HG02943 (cell line): ENCODE data around the gene DEPDC4.

Source experiments
- ATAC-seq: cut with Tn5 transposase; IDR thresholded peaks from one replicate; pipeline ENCODE4 v1.9.1; 2021; ENCODE audit warnings: mild to moderate bottlenecking, low read depth, moderate library complexity; ENCODE audit not compliant: unreplicated experiment

DEPDC4 gene

DNA sequence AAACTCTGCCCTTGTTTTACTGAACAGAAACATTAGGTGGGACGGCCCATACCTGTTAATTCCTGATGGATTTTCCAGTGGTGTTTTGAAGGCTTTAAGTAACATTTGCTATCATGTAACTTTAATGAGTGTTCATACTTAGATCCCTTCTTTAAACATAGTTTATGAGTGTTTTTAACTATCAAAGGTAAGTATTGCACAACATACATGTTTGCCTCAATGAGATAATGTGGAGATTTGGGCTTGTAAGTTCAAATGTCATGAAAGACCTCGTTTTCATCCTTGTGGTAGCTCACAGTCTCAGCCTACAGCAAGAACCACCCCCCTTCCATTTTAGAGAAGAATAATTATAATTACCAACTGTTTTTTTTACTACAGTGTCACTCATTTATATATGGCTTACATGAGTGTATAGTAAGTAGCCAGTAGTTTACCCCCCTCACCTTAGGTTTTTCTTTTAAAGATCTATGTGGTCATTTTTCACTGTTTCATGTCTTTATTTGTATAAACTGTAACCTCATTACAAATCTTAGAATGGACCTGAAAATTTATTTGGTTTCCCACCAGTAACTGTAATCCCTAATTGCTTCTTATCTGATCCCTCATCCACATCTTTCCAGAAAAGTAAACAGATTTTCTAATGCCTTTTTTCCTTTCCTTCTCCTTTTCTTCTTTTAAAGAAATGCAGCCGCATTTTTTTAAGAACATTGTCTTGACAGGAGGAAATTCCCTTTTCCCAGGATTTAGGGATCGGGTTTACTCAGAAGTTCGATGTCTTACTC is 47.4 kb downstream of the DEPDC4 start:
- no peak for ATAC-seq

- no peak for ATAC-seq
Measured at GRCh38 chr12:100216337-100216736, 50.5 kb downstream of the DEPDC4 start.

GRCh38 chr12:100215209-100215608 is 51.7 kb downstream of the DEPDC4 start:
- ATAC-seq = no peak

DNA sequence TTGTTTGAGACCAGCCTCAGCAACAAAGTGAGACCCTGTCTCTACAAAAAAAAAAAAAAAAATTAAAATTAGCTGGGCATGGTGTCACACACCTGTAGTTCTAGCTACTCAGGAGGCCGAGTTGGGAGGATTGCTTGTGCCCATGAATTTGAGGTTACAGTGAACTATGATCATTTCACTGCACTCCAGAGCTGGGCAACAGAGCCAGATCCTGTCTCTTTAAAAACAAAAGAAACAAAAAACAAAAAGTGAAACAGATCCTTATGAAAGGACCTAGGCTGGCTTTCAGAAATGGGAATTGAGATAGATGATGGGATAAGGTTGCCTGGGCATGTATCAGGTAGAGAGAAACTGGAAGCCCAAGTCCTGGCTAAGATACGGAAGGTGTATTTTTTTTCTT is 52.4 kb downstream of the DEPDC4 start:
- no peak for ATAC-seq

DNA sequence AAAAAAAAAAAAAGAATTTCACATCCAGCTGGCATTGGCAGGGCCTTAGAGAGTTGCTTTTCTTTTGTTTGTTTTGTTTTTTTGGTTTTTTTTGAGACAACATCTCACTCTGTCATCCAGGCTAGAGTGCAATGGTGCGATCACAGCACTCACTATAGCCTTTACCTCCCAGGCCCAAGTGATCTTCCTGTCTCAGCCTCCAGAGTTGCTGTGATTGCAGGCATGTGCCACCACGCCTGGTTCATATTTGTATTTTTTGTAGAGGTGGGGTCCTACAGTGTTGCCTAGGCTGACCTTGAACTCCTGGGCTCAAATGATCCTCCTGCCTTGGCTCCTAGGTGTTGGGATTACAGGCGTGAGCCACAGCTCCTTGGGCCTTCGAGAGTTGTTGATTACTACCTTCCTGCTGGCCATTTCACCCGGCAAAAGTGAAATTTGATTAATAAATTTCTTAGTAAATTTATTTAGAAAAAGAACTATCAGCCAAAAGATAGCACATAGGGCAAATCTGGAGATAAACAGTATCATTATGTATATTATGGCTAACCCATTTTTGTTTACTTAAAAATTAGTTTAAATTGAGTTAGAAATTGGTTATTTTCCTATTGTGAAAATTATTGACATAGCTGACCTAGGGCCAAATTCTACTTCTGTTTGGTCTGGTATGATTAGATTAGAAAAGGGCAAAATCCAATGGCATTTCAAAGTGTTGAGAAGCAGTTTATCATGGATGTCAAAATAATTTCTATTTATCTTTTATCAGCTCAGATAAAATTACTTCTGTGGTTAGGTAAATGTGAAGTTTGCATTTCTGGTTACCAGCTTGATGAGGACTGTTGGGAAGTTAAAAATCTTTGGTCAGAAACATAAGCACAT is 53.6 kb downstream of the DEPDC4 start:
- no peak for ATAC-seq

GRCh38 chr12:100211698-100212097 is 55.2 kb downstream of the DEPDC4 start:
- no peak for ATAC-seq

- ATAC-seq = no peak
Measured at GRCh38 chr12:100208834-100209233, 58.0 kb downstream of the DEPDC4 start.

GRCh38 chr12:100207311-100207710 is 59.6 kb downstream of the DEPDC4 start:
- ATAC-seq = no peak

DNA sequence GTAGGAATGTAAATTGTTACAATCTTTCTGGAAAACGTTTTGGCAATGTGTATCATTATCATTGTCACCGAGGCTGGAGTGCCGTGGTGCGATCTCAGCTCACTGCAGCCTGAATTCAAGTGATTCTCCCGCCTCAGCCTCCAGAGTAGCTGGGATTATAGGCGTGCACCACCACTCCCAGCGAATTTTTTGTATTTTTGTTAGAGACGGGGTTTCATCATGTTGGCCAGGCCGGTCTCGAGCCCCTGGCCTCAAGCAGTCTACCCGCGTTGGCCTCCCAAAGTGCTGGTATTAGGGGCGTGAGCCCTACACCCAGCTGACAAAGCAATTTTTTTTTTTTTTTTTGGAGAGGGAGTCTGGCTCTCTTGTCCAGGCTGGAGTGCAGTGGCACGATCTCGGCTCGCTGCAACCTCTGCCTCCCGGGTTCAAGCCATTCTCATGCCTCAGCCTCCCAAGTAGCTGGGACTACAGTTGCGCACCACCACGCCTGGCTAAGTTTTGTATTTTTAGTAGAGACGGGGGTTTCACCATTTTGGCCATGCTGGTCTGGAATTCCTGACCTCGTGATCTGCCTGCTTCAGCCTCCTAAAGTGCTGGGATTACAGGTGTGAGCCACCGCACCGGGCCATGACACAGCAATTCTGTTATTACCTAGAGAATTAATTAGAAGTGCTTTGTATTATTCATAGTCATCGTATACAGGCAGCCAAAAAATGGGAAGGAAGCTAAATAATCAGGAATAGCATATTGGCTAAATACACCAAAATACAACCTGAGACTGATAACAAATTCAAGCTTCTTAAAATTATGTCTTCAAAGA is 65.1 kb downstream of the DEPDC4 start:
- no peak for ATAC-seq

DNA sequence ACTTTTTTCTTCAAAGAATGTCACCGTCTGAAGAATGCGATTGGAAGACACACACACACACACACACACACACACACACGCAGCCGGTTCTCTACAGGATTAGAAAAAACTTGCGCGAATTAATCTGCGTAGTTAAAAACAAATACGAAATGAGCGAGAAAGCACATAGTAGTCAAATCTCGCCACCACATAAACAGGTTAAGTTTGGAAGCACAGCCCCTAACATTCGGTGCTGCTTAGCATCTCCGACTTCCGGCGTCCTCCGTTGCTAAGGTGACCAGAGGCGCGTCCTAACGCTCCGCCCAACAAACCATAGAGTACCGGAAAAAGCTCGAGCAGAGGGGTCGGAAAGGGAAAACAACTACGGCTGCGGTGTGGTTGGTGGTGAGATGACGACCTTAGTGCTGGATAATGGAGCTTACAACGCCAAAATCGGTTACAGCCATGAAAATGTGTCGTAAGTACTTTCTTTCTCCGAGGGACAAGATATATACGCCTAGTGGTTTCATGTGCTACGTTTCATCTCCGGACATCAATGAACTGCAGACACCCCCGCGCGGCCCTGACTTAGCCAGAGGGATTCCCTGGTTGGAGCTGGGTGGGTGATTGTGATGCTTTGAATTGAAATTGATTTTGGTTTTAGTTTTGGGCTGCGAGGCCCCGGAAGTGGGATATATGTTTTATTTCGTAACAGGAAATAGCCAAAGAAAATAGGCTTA is 66.3 kb downstream of the DEPDC4 start, which contains the start of gene ACTR6:
TSS of gene ACTR6 (plus strand) at position 353 of the 719 bp plus-strand sequence. CDS start at position 390, 37 bp downstream.
- ATAC-seq = peak; percentile 88

DNA sequence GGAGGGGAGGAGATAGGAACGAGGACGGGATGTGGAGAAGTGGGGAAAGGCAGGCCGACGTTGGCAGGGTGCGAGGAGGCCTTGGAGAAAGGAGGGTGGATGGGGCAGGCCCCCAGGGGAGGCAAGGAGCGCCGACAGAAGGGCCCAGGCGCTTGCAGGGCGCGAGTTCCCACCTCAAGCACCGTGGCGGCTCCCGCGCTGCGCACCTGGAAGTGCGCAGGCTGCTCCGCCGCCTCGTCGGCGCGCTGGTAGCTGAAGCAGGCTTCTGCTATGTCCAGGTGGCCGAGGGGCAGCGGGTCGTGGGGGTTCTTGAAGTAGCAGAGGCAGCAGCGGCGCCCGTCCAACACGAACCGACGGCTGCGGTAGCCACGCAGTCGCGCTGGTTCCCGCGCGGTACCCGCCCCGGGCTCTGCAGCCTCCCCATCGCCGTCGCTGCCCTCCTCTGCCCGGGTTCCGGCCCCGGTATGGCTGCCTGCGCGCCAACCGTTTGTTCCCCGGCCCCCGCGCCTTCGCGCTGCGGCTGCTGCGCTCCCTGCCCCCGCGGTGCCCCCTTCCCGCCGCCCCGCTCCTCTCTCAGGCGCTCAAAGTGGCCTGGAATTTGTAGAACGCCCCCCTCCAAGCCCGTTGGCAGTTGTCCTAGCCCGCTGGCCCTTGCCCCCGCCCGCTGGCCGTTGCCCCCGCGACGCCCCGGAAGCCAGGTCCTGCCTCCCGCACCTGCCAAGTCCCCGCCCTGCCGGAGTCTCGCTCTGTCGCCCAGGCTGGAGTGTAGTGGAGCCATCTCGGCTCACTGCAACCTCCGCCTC is 67.3 kb downstream of the DEPDC4 start:
- ATAC-seq = peak; percentile 75

DNA sequence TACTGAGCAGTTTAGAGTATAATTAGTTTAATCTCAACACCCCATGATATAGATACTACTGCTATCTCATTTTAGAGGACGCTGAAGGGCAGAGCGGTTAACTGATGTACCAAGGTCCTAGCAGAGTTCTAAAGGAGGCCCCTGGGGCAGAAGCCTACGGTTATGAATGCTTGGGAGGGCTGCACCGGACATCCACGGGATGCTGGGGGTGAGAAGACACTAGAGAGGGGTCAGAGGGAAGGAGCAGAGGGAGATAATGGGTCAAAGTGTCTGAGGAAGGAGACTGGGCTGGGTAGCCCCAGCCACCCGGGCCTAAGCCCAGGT is 67.9 kb downstream of the DEPDC4 start:
- ATAC-seq = peak; percentile 4

DNA sequence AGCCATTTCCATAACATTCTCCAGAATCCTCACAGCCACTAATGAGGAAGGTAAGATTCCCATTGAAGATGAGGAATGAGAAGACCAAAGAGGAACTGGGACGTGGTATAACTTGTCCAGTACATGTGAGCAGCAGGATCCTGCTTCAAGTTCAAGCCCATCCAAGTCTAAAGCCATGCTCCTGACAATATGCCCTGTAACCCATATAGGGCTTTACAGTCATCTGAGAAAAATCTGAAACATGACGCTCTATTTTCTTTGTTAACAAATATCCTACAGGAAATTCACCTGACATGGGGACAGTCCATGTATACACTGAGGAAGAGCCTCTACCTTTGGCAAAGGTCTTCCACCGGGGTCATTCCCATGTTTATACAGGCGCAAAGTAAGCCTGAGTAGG is 69.4 kb downstream of the DEPDC4 start:
- ATAC-seq = no peak

GRCh38 chr12:100193085-100193484 is 73.8 kb downstream of the DEPDC4 start:
- ATAC-seq = no peak
